A549 treated with Hydrocortisone at 1 μM for 4 hours (cell line): Measurements from ENCODE around the gene SCYGR5. TPM values are rescaled to one million over a fixed set of nuclear protein-coding genes. Genes with fewer than 3 reads are reported as not detected.

ENCODE experiments used
- total RNA-seq: library from RNA; stranded (reverse); fragments of 200-300 nt; extraction: Qiagen RNA extraction; gene quantifications from 5 replicates; pipeline ENCODE4 v1.2.3, GENCODE V29; 2022

Gene SCYGR5
- not detected in 5 replicates for total RNA-seq

DNA sequence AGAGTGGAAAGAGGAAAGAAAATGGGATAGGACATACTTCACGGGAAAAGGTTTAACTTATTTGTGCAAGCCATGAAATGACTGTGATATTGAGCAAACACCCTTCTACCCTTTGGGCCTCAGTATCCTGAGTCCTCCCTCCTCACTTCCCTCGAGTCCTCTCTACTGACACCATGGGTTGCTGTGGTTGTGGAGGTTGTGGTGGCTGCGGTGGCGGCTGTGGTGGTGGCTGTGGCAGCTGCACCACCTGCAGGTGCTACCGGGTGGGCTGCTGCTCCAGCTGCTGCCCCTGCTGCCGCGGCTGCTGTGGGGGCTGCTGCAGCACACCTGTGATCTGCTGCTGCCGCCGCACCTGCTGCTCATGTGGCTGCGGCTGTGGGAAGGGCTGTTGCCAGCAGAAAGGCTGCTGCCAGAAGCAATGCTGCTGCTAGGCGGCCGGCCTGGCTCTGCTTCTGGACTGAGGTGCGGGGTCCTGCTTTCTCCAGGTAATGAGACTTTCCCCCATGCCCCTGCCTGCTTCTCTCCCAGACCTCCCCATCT, at the start of gene SCYGR5:
TSS of gene SCYGR5 (plus strand) at position 174 of the 540 bp plus-strand sequence. CDS start at position 174, 0 bp downstream.

GRCh38 chr2:227617316-227618230, 49.0 kb upstream of the SCYGR5 start, which contains the start of gene SCYGR4:
Gene SCYGR4 (plus strand): TSS chr2:227617498. CDS start chr2:227617498, 0 bp downstream.

Other genes with a start within 250 kb of the SCYGR5 start
- gene AGFG1, start 194.6 kb upstream of the SCYGR5 start, total RNA-seq: 93.2 to 122 TPM (median 115 TPM) in 5 replicates
- gene SCYGR2, start 67.9 kb upstream of the SCYGR5 start, total RNA-seq: not detected in 5 replicates
- not detected in 5 replicates for gene SCYGR3, start 52.0 kb upstream of the SCYGR5 start, total RNA-seq
- not detected in 5 replicates for gene SCYGR4, start 49.3 kb upstream of the SCYGR5 start, total RNA-seq
- gene SLC19A3, start 51.2 kb downstream of the SCYGR5 start, total RNA-seq: 2.1 to 2.6 TPM (median 2.4 TPM) in 5 replicates
- gene SCYGR6, start 58.0 kb downstream of the SCYGR5 start, total RNA-seq: not detected in 5 replicates
- not detected in 5 replicates for gene SCYGR7, start 61.5 kb downstream of the SCYGR5 start, total RNA-seq
- gene SCYGR8, start 79.1 kb downstream of the SCYGR5 start, total RNA-seq: not detected in 5 replicates
- gene CCL20, start 147.0 kb downstream of the SCYGR5 start, total RNA-seq: 3.4 to 7.8 TPM (median 6.1 TPM) in 5 replicates
- 2.2 to 3.2 TPM (median 2.7 TPM) in 5 replicates for gene DAW1, start 204.8 kb downstream of the SCYGR5 start, total RNA-seq